Renal pelvis (tissue), 4 donors: Measurements from ENCODE around the gene ROCK2. TPM values are rescaled to one million over a fixed set of nuclear protein-coding genes. Genes with fewer than 3 reads are reported as not detected.
A peak's percentile ranks its signal among the peaks of the same experiment; 100 is the strongest.

ENCODE experiments used
- DNase-seq: peaks from one replicate; pipeline ENCODE4 v3.0.0-alpha.2; 2013
- polyA plus RNA-seq, 3 donors: library from polyadenylated mRNA; unstranded; fragments of 120-200 nt; gene quantifications; one replicate each; pipeline ENCODE4 v1.2.1, GENCODE V29; 2013; ENCODE audit not compliant: insufficient read length in 3 of 3

Gene ROCK2
- polyA plus RNA-seq, 3 donors = 33.0 to 40.8 (median 35.1) TPM

DNA sequence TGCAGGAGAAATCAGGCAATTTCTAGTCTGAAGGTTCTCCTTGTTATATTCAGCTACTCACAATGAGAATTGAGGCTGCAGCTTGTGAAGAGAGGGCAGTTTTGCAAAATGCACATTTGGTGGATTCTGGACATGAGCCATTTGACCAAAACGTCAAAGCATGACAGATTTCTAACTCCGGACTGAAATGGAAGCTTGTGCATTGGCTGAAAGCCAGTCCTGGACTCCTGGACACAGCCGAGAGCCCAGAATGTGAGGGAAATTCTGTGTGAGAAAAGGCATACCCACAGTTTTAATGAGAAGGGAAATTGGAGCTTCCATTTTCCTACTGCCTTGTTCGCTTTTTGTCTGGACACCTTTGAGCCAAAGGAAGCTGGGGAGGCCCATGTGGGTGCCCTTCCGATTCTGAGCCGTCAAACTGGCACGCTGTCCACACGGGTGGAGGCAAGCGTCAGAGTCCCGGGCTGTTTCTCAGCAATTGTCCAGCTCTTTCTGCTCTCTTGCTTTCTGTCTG, 23.7 kb upstream of the ROCK2 start:
- DNase-seq = no peak

DNA sequence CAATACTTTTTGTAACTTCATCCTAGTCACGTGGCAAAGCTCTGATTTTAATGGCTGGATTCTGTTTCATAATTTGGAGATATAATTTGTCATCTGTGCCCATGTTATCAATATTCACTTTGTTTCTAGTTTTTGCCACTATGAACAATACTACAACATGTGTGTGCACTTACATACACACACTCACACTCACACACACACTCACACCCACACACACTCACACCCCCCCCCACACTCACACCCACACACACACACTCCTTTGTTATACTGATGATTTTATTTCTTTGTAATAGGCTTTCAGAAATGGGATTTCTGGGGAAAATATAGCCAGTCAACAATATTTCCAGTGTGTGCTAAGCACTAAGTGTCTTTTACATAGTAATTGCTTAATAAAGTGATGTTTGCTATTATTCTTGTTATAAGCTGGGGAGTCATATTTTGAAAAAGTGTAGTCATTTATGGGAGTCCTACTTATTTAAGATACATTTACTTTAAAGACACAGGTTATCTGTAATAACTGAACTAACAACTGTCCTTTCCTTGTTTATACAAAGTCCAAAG, 22.8 kb upstream of the ROCK2 start:
- no peak for DNase-seq

DNA sequence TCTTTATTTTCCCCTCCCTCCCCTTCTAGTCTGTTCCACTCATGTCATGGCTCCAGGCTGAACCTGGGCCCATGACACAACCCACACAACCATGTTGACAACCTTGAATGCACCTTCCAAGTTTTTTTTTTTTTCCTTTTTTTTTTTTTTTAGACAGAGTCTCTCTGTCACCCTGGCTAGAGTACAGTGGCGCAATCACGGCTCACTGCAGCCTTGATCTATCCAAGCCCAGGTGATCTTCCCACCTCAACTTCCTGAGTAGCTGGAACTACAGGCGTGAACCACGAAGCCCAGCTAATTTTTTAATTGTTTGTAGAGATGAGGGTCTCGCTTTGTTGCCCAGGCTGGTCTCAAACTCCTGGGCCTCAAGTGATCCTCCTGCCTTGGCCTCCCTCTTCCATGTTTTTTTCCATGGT, 21.9 kb upstream of the ROCK2 start:
- no peak for DNase-seq

DNA sequence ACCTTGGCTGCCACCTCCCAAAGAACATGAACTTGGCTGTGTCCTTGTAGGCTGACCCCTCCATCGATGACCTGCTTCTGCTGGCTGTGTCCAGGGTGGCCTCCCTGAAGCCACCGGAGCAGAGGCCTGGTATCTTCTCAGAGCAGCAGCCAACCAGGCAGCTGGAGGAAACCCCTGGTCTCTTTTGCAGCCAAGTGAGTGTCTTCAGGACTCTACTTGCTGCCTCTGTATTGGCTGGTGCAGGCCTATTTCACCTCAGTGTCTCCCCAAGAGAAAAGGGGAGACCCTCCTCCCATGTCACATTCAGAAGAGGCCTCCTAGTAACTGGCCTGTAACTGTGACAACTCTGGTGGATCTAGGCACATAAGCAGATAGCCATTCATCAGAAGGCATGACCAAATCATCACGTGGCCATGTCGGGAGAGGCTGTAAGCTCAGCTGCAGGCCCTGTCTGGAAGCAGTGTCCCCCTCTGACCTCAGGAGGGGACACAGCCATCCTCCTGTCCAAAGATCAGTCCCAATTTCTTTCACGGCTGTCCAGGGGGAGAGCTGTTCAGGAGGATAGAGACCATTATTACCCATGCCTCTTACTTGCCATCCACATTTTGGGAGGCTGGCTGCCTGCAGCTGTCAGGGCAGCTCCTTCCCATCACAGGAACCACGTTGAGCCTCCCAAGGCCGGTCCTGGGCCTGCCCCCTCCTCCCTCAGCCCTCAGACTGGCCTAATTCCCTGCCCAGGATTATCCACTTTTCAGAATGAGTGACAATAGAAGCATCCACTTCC, 20.9 kb upstream of the ROCK2 start:
- DNase-seq = no peak

DNA sequence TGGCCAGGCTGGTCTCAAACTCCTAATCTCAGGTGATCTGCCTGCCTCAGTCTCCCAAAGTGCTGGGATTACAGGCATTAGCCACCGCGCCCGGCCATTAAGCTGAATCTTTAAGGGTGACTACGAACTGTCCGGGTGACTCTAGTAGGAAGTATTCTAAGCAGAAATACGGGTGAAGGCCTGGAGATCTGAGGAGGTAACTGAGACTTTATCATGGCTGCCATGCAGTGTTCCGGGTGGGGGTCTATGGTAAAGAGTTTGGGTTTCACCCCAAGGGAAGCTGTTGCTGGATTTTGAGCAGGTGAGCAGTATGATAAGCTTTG, 20.1 kb upstream of the ROCK2 start:
- DNase-seq = no peak

DNA sequence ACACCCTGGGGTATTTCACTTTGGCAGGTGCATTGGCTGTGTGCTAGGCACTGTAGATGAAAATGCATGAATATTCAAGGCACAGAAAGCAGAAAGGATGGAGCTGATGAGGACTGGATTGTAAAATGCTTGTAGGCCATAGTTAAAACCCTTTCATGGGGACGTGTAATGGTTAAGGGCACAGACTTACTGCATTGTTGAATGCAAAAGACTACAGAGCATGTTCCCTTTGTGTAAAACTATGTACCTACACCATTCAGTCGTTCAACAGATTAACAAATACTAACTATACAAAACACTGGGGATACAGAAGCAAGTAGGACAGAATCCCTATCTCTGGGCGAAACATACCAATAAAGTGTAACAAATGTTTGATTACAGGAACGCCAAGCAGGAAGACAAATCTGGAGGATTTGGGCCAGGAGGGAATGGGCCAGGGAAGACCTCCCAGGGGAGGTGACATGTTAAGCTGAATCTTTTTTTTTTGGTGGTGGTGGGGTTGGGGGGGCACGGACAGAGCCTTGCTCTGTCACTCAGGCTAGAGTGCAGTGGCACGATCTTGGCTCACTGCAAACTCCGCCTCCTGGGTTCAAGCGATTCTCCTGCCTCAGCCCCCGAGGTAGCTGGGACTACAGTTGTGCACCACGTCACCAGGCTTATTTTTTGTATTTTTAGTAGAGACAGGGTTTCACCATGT, 19.6 kb upstream of the ROCK2 start:
- no peak for DNase-seq

DNA sequence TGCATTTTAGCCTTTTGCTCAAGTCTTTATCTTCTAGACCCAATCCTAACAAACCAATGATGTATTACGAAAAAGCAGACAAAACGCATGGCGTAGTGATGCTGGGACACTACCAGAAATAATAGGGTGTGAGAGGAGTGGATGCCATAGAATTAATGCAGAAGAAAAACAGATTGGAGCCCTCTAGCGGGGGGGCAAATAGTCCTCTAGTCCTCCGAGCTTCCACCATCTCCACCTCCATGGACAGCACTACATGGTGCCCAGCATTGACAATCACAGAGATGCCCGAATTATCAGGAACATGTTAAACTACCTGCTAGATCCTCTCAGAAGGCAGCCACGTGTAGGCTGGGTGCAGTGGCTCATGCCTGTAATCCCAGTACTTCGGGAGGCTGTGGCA, 15.4 kb upstream of the ROCK2 start:
- no peak for DNase-seq

DNA sequence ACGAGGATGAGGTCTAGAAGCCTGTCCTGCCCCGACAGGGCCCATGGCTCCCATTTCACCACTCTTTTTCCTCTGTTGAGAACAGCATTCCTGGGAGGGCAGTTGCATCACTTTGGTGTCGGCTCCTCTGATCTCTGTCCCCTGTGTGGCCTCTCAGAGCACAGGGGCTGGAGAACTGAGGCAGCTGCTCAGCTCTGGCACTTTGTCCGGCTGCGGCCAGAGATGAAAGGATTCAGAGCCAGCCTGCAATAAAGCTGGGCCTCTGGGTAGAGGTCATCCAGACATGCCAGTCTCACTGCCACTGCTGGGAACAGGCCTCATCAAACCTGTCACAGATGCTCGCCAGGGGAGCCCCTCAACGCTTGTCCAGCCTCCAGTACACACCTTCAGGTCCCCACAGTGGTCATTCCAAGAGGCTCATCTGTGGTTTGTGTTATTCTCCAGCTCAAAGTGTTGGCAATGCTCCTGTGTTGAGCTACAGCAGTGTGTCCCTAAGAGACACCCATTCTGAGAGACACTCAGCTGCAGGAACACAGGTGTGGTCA, 13.1 kb upstream of the ROCK2 start:
- no peak for DNase-seq

DNA sequence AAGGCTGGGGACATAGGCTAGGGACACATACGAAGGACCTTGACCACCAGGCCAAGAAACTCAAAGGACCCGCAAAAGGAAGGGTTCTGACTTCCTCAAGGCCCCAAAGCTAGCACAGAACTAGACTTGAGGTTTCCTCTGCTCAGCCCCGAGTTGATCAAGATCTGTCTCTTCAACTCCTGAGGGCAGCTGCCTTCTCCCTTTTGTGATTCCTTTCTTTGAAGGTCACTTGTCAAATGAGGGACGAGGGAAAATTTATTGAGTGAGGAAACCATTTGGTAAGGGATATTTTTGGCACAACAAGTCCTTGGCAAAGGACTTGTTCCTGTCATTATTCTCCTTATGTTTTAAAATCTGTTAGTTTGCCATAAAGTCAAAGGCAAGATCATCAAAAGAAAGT, 12.3 kb upstream of the ROCK2 start:
- DNase-seq = no peak

DNA sequence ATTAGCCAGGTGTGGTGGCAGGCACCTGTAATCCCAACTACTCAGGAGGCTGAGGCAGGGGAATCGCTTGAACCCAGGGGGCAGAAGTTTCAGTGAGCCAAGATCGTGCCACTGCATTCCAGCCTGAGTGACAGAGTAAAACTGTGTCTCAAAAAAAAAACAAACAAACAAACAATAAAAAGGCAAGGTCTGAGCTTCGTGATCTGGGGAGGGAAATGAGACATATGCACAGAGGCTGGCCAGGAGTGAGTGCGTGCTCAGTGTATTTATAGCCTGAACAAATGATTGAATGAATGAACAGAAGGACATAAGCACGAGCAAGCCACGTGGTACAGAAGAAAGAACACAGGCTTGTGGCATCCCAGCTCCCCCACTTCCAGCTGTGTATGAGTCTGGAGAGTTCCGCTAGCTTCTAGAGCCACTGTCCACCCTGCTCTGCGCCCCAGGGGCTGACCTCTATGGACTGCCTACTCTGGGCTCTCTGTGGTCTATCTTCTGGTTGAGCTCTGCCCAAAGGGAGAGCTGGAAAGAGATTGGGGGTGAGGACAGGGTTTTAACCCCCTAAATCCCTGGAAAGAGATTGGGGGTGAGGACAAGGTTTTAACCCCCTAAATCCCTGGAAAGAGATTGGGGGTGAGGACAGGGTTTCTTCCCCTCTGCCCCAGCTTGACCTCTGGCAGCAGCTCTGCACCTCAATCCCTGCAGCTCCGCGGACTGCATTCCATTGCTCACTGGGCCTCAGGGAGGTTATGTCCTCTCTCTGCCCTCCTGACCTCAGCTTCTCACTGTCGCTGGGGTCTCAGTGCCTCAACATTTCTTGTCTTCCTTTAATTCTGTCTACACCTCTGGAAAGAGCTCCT, 11.0 kb upstream of the ROCK2 start:
- DNase-seq = no peak

DNA sequence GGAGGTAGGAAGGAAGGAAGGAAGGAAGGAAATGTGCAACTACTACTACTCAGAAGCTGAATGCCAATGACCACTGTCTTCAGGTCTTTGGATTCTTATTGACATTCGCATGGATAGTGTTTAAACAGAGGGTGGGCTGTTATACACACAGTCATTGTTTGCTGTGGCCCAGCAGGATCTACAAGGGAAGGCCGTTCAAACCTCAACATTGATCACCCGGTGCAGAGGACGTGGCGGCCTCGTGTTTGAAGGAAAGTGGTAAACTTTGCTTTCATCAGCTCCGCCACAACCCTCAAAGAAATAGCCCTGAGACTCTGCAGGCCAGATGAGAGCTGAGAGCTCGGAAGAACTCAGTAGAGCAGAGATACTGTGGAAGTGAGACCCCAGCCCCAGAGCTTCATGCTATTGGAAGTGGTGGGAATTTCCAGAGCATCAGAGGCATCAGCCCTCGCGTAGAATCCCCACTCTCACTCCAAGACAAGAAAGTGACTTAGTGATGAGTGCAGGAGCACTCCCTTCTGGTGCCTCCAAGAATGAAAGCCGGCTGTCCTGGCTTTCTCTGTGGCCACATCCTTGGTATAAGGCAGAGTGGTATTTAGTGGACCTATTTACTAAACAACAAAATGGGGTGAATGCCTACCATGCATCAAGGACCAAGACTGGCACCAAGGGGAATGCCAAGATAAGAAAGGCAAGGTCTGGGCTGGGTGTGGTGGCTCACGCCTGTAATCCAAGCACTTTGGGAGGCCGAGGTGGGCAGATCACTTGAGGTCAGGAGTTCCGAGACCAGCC, 10.1 kb upstream of the ROCK2 start:
- no peak for DNase-seq

DNA sequence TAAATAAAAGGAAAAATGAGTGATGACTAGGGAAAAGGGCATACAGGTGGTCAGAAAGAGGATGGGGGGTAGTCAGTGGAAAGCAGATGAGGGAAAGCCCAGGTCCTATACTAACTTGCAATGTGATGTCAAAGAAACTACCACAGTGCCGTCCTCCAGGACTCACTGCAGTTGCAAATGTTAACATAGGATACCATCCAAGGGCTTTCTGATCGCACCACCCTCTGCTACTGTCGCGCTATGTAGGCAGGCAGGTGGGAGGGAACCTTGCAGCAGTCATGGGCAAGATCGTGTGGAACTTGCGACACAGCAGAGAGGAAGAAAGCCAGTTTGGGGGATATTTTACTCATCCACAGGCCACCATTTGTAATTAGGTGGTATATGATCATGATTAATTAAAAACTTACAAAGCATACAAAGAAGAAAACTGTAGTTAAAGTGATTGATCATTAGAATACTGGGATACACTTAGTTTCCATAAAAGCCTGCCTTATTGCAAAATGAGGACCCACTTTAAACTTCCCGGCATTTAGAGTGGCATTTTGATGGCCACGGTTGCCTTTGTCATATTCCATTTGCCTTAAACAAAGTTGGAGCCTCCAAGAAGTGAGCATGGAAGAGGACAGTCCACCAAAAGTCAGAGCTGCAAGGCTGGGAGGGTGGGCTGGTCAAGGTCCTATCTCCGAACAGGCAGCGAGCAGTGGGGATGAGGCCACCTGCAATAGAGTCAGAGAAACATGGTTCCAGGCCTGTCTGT, 8.5 kb upstream of the ROCK2 start:
- no peak for DNase-seq

DNA sequence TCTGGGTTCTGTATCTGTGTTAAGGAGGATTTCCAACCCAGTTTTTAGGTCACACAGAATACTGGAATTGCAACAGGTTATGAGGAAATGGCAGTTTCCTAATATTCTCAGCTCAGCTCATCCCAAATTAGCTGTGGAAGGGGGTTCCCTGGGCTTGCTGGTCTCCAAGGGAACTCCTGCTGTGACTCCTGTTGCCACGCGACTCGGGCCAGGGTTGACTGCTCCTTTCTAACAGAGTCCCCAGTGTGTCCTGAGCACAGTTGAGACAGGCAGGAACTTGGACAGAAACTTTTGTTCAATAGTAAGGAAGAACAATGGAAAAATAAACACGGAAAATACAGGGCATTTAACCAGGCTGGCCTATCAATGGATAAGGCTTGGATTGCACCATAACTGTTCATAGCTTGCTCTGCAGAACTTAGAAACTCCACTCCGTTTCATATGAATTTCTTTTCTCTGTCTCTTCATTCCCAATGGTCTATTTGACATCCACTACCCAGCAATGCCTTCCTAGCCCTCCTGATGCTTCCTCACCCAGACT, 3.8 kb upstream of the ROCK2 start:
- DNase-seq = peak; percentile 46

DNA sequence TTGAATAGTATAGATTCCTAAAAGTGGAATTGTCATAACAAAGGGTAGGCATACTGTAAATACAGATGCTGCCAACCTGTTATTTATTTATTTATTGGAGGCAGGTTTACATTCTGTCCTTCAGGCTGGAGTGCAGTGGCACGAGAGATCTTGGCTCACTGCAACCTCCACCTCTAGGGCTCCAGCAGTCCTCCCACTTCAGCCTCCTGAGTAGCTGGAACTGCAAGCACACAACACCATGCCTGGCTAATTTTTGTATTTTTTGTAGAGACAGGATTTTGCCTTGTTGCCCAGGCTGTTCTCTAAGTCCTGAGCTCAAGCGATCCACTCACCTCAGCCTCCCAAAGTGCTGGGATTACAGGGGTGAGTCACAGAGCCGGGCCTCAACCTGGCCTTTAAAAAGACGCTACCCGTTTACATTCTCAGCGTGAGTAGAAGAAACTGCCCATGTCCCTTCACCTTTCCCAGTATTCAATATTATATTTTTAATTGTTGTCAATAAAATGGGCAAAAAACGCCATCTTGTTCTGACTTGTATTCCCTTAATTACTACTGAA, 3.0 kb upstream of the ROCK2 start:
- no peak for DNase-seq

DNA sequence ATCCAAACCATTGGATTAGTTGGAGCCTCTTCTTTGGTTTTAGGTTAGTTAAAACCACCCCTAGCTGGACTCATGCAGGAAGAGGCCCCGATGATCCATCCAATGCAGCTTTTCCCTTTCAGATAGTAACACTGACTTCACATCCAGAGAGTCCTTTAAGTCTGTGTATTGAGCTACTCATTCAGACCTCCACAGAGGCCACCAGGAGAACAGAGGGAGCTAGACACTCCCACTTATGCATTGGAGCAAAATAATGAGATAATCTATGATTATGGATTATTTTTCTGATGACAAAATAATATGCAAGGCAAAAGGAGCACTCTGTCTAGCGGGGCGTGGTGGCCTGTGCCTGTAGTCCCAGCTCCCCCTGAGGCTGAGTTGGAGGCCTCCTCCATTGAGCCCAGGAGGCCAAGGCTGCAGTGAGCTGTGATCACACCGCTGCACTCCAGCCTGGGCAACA, 1.6 kb upstream of the ROCK2 start:
- no peak for DNase-seq

DNA sequence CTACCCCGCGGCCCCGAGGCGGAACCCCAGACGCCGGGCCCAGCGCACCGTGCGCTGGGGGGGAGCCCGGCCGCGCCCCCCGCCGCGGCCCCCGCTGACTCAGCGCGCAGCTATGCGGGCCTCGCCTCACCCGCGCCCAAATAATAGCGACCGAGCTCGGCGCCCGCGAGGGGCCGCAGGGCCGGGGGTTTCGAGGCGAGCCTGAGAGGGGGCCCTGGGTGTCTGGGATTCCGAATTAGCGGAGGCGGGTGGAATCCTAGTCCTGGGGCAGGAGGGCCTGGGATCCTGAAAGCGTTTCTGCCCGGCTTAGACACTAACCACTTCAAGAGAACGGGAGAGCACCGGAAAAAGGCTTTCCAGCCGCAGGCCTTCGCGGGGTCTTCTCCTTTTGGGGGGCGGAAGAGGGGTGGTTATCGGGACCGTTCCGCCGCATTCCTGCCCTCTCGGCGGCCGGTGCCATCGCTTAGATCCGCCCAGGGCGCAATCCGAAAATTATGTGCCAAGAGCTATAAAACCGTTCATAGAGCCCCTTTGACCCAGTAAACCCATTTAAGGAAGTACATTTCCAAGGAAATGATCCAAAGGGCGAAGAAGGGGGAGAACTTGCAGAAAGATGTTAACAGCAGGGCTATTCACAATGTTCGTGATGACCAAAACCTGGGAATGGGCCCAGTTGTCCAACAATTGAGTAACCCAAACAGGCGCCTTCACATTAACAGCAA, 681 bp upstream of the ROCK2 start:
- DNase-seq = peak; percentile 65

DNA sequence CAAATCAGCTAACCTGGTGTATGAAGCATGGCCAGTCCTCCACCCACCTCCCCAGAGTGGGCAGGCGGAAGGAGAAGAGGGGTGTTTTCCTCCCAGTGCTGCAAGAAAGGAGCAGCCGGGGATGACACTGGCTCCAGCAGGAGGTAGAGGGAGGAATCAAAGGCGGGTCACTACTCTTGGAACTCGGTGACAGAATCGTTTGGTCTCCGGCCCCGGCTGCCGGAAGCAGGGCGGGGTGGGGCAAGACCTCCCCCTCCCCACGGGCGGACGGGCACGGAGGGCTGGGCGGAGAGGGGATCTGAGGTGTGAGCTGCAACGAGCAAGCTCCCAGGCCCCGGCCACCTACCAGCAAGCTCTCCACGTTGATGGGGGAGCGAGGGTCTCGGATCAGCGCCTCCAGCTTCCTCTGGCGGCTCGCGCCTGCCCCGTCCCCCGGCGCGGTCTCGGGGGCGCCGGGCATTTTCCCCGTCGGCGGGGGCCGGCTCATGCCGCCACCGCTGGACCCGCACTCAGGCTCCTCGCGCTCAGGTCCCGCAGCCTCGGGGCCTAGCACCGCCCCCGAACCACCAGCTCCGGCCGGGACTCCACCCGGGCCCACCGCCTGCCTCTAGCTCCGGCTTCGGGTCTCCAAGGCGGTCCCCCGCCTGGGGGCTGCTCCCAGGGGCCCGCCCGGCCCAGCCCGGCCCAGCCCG, 640 bp downstream of the ROCK2 start:
- DNase-seq = peak; percentile 68

DNA sequence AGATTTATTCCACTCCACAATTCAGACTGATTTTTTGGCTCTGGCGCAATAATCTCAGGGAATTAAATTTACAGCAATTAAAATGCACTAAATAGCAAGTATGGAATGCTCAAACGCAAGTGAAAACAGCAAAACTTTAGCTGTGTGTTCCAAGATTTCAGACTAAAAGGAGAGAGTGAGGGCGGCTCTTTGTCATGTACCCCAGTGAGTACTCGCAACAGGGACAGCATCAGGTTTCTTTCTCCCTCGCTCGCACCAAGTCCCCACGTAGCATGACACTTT, 1.1 kb downstream of the ROCK2 start:
- no peak for DNase-seq
